Ascending aorta (tissue), 2 donors: ENCODE measurements around the gene NMNAT3. TPM values are rescaled to one million over a fixed set of nuclear protein-coding genes. Genes with fewer than 3 reads are reported as not detected.

Experiments used
- DNase-seq, 2 donors: peaks; one replicate each; pipeline ENCODE4 v3.0.0-alpha.2; 2019; ENCODE audit warnings: low spot score in 2 of 2
- H3K27ac ChIP-seq, 2 donors: fragments of 200-600 bp; sonication (generic); one replicate each; pipeline ENCODE4 v1.5.1; 2016 to 2017; ENCODE audit warnings: mild to moderate bottlenecking in 1 of 2
- H3K27me3 ChIP-seq: fragments of 200-600 bp; sonication (generic); one replicate; pipeline ENCODE4 v1.5.1; 2017
- H3K36me3 ChIP-seq, 2 donors: fragments of 200-600 bp; sonication (generic); one replicate each; pipeline ENCODE4 v1.5.1; 2016
- H3K4me1 ChIP-seq, 2 donors: fragments of 200-600 bp; sonication (generic); one replicate each; pipeline ENCODE4 v1.5.1; 2016 to 2017; ENCODE audit warnings: mild to moderate bottlenecking in 1 of 2
- H3K4me3 ChIP-seq, 2 donors: fragments of 200-600 bp; sonication (generic); one replicate each; pipeline ENCODE4 v1.5.1; 2016 to 2017; ENCODE audit warnings: mild to moderate bottlenecking in 1 of 2
- H3K9me3 ChIP-seq, 2 donors: fragments of 200-600 bp; sonication (generic); one replicate each; pipeline ENCODE4 v1.5.1; 2016
- CTCF ChIP-seq, 3 experiments: fragments of 200-600 bp in 2 of 3; fragments of 450-650 bp in 1 of 3; sonication (generic) in 2 of 3; IDR thresholded peaks; one replicate each; pipeline ENCODE4 v1.5.1; 2016 to 2019; ENCODE audit warnings: antibody characterized with exemption in 3 of 3, mild to moderate bottlenecking in 1 of 3, moderate library complexity in 1 of 3
- intact Hi-C: fragments of 100-400 bp; cut with DNase I; formaldehyde crosslinking; loops from one replicate; pipeline ENCODE4 v1.15.1; 2023
- total RNA-seq: library from RNA; depleted of rRNA; stranded (reverse); fragments of >200 nt; gene quantifications from one replicate; pipeline ENCODE4 v1.1.0, GENCODE V29; 2016

The NMNAT3 gene
- total RNA-seq, 1 donor from 2014 or later, result 1.2 TPM

- no peaks in the 10 kb centered on the region for H3K4me1 ChIP-seq
- no peak overlapping the region for H3K4me3 ChIP-seq
- no peaks in the 10 kb centered on the region for H3K27me3 ChIP-seq
- intact Hi-C loops, result no loop called here
- no peak for TF ChIP-seq CTCF (IDR thresholded peaks at IDR 0.05)
- peaks cover 0 to 3% of the 10 kb centered on the region in 2 donors for H3K36me3 ChIP-seq
- no peak for DNase-seq
- H3K9me3 ChIP-seq, result no peaks in the 10 kb centered on the region
- no peak overlapping the region for H3K27ac ChIP-seq
Measured at GRCh38 chr3:139559541-139559940, 118.2 kb downstream of the NMNAT3 start.

- no peak for DNase-seq
- intact Hi-C loops, result no loop called here
- Histone ChIP-seq H3K9me3 (no peaks in the 10 kb centered on the region), H3K4me1 (no peaks in the 10 kb centered on the region), H3K36me3 (peaks cover 0 to 3% of the 10 kb centered on the region in 2 donors), H3K4me3 (no peak overlapping the region), H3K27me3 (no peaks in the 10 kb centered on the region), H3K27ac (no peak overlapping the region)
- TF ChIP-seq CTCF (IDR thresholded peaks at IDR 0.05), result no peak
Measured at GRCh38 chr3:139558351-139559266, 119.2 kb downstream of the NMNAT3 start.

GRCh38 chr3:139557041-139557440, 120.7 kb downstream of the NMNAT3 start:
- H3K9me3 ChIP-seq, result no peaks in the 10 kb centered on the region
- TF ChIP-seq CTCF (IDR thresholded peaks at IDR 0.05), result no peak
- no peak overlapping the region for H3K4me3 ChIP-seq
- no peak overlapping the region for H3K27ac ChIP-seq
- peaks cover 0 to 3% of the 10 kb centered on the region in 2 donors for H3K36me3 ChIP-seq
- DNase-seq, result no peak
- no peaks in the 10 kb centered on the region for H3K27me3 ChIP-seq
- H3K4me1 ChIP-seq, result no peaks in the 10 kb centered on the region
- intact Hi-C loops, result no loop called here

GRCh38 chr3:139555249-139555648, 122.5 kb downstream of the NMNAT3 start:
- no peak for TF ChIP-seq CTCF (IDR thresholded peaks at IDR 0.05)
- intact Hi-C loops, result no loop called here

GRCh38 chr3:139554628-139555027, 123.1 kb downstream of the NMNAT3 start:
- Histone ChIP-seq H3K27me3 (no peaks in the 10 kb centered on the region), H3K36me3 (no peaks in the 10 kb centered on the region), H3K27ac (no peak overlapping the region), H3K4me3 (no peak overlapping the region), H3K9me3 (no peaks in the 10 kb centered on the region), H3K4me1 (no peaks in the 10 kb centered on the region)
- TF ChIP-seq CTCF (IDR thresholded peaks at IDR 0.05), result no peak
- no peak for DNase-seq
- intact Hi-C loops, result no loop called here

More at GRCh38 chr3:139555249-139555648, 122.5 kb downstream of the NMNAT3 start:
- Histone ChIP-seq H3K4me3 (no peak overlapping the region), H3K4me1 (no peaks in the 10 kb centered on the region), H3K27ac (no peak overlapping the region), H3K36me3 (no peaks in the 10 kb centered on the region), H3K9me3 (no peaks in the 10 kb centered on the region), H3K27me3 (no peaks in the 10 kb centered on the region)
- no peak for DNase-seq
